ENCODE results near the gene ADGRD1. TPM values are rescaled to one million over a fixed set of nuclear protein-coding genes. Genes with fewer than 3 reads are reported as not detected.

ADGRD1 gene
- polyA plus RNA-seq, 1 of the 3 experiments (the other 2 are of a cell fraction) = not detected

DNA sequence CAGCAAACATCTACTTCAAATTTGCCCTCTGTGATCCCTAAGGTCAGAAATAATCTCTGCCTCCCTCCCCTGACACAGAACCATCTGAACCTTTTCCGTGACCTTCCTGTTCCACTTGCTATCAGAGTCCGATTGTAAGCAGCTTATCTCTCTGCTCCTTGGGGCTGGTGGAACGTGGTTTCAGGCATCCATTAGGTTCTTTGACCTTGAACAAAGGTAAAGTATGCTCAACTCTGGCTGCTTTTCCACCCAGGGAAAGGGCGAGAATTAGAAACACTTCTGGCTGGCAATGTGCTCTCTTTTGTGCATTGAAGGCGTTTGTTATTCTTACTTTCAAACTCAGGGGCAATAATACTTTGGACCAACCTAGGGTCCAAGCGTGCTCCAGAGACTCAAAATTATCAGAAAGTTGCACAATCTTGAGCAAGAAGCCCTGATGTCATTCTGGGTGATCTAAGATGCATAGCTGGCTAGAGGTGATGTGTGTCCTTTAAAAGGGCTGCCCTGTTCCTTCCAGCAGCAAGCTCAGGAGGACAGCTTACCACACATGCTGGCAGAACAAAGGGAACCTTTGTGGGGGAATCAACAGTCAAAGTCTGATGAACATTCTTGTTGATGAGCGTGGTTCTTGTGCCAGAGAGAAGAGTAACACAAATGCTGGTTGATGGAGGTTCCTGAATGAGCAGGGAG lies 29.8 kb downstream of the ADGRD1 start (continued):
- TF ChIP-seq, protein P1, sequence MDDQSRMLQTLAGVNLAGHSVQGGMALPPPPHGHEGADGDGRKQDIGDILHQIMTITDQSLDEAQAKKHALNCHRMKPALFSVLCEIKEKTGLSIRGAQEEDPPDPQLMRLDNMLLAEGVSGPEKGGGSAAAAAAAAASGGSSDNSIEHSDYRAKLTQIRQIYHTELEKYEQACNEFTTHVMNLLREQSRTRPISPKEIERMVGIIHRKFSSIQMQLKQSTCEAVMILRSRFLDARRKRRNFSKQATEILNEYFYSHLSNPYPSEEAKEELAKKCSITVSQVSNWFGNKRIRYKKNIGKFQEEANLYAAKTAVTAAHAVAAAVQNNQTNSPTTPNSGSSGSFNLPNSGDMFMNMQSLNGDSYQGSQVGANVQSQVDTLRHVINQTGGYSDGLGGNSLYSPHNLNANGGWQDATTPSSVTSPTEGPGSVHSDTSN (IDR thresholded peaks at IDR 0.05) = no peak
- TF ChIP-seq GABPA (IDR thresholded peaks at IDR 0.05; ENCODE audit: low read depth) (no peak), EP300 (IDR thresholded peaks at IDR 0.05; ENCODE audit: borderline replicate concordance in 1 of 2, low read depth in 1 of 2, low read length in 1 of 2) (no peak), JUND (IDR thresholded peaks at IDR 0.05) (no peak), YY1 (IDR thresholded peaks at IDR 0.05; ENCODE audit: low read depth) (no peak), NRF1 (IDR thresholded peaks at IDR 0.05; ENCODE audit: low read depth, low read length) (no peak), RFX5 (IDR thresholded peaks at IDR 0.05; ENCODE audit: low read length) (no peak)

DNA sequence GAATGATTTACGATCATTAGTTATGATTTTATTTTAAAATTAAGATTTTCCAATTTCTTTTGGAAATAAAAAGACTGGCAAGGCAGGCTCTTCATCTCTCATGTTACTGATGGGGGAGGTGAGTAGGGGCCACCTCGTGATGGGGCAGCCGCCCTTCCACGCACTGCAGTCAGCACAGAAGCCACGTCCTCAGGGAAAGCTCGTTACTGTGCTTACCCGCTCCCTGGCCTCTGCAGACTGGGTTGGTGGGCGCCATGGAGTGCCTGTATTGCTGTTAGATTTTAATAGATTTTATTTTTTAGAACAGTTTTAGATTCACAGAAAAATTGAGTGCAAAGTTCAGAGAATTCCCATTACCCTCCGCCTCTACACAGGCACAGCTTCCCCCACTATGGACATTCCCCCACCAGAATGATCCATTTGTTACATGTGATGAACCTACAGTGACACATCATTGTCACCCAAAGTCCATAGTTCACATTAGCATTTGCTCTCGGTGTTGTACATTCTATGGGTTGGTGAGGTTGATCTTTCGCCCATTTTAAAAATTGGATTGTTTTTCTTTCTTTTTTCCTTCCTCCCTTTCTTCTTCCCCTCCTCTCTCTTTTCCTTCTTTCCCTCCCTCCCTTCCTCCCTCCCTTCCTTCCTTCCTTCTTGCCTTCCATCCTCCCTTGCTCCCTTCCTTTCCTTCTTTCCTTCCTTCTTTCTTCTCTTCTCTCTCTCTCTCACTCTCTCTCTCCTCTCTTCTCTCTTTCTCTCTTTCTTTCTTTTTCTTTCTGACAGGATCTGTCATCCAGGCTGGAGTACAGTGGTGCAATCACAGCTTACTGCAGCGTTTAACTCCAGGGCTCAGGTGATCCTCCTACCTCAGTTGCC lies 30.7 kb downstream of the ADGRD1 start:
- POLR2A ChIA-PET = no interaction called here
- no peak overlapping the region for H3K4me3 ChIP-seq (ENCODE audit: low read depth in 2 of 2, low read length in 1 of 2)
- H3K9ac ChIP-seq = no peak overlapping the region
- peaks cover 0 to 3% of the 10 kb centered on the region in 2 experiments; a peak in 1 of 4 replicates for H3K4me1 ChIP-seq (ENCODE audit: control insufficient read depth in 1 of 2, insufficient read depth in 2 of 2, low read depth in 1 of 2, low read length in 1 of 2)
- no peaks in the 10 kb centered on the region for H3F3A ChIP-seq (replicated peaks; ENCODE audit: insufficient read depth)
- H3K9me3 ChIP-seq = no peaks in the 10 kb centered on the region
- CTCF ChIA-PET = no interaction called here
- WGBS (ENCODE audit: low lambda C conversion rate) = 37% methylated on average over 12 of the region's 12 CpGs
- no peaks in the 10 kb centered on the region for H3K79me2 ChIP-seq (ENCODE audit: insufficient read depth)
- TF ChIP-seq TEAD4 (IDR thresholded peaks at IDR 0.05; ENCODE audit: borderline replicate concordance, insufficient read depth) (no peak), FOXJ3 (CRISPR knock-in tag; IDR thresholded peaks at IDR 0.05) (no peak), ELF1 (IDR thresholded peaks at IDR 0.05) (no peak), GATA2 (CRISPR knock-in tag; IDR thresholded peaks at IDR 0.05) (no peak), RAD21 (IDR thresholded peaks at IDR 0.05; ENCODE audit: low read length) (no peak), YY1 (IDR thresholded peaks at IDR 0.05; ENCODE audit: low read depth) (no peak), RCOR1 (IDR thresholded peaks at IDR 0.05; ENCODE audit: low read length) (no peak)
- TF ChIP-seq, protein P2, sequence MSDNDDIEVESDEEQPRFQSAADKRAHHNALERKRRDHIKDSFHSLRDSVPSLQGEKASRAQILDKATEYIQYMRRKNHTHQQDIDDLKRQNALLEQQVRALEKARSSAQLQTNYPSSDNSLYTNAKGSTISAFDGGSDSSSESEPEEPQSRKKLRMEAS (IDR thresholded peaks at IDR 0.05; ENCODE audit: low read depth) = no peak
- TF ChIP-seq, protein P3, sequence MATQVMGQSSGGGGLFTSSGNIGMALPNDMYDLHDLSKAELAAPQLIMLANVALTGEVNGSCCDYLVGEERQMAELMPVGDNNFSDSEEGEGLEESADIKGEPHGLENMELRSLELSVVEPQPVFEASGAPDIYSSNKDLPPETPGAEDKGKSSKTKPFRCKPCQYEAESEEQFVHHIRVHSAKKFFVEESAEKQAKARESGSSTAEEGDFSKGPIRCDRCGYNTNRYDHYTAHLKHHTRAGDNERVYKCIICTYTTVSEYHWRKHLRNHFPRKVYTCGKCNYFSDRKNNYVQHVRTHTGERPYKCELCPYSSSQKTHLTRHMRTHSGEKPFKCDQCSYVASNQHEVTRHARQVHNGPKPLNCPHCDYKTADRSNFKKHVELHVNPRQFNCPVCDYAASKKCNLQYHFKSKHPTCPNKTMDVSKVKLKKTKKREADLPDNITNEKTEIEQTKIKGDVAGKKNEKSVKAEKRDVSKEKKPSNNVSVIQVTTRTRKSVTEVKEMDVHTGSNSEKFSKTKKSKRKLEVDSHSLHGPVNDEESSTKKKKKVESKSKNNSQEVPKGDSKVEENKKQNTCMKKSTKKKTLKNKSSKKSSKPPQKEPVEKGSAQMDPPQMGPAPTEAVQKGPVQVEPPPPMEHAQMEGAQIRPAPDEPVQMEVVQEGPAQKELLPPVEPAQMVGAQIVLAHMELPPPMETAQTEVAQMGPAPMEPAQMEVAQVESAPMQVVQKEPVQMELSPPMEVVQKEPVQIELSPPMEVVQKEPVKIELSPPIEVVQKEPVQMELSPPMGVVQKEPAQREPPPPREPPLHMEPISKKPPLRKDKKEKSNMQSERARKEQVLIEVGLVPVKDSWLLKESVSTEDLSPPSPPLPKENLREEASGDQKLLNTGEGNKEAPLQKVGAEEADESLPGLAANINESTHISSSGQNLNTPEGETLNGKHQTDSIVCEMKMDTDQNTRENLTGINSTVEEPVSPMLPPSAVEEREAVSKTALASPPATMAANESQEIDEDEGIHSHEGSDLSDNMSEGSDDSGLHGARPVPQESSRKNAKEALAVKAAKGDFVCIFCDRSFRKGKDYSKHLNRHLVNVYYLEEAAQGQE (IDR thresholded peaks at IDR 0.05; ENCODE audit: low read depth, low read length) = no peak
- TF ChIP-seq, protein P4, sequence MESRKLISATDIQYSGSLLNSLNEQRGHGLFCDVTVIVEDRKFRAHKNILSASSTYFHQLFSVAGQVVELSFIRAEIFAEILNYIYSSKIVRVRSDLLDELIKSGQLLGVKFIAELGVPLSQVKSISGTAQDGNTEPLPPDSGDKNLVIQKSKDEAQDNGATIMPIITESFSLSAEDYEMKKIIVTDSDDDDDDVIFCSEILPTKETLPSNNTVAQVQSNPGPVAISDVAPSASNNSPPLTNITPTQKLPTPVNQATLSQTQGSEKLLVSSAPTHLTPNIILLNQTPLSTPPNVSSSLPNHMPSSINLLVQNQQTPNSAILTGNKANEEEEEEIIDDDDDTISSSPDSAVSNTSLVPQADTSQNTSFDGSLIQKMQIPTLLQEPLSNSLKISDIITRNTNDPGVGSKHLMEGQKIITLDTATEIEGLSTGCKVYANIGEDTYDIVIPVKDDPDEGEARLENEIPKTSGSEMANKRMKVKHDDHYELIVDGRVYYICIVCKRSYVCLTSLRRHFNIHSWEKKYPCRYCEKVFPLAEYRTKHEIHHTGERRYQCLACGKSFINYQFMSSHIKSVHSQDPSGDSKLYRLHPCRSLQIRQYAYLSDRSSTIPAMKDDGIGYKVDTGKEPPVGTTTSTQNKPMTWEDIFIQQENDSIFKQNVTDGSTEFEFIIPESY (IDR thresholded peaks at IDR 0.05; ENCODE audit: borderline replicate concordance, low read depth) = no peak
- no peak overlapping the region for H2AFZ ChIP-seq (ENCODE audit: low read depth)
- H3K4me2 ChIP-seq = no peak overlapping the region
- no peaks in the 10 kb centered on the region for H3K9me2 ChIP-seq
- H3K36me3 ChIP-seq (replicated peaks in 1 of 2; ENCODE audit: control insufficient read depth in 1 of 2, insufficient read depth in 2 of 2, low read length in 1 of 2) = no peaks in the 10 kb centered on the region
- no peaks in the 10 kb centered on the region for H4K20me1 ChIP-seq (ENCODE audit: insufficient read depth)
- no peak overlapping the region for H3K27ac ChIP-seq (ENCODE audit: low read depth in 2 of 2, low read length in 1 of 2)
- DNase-seq = no peak
- no peaks in the 10 kb centered on the region for H3K27me3 ChIP-seq (ENCODE audit: insufficient read depth)

Measured in SK-N-SH (cell line).